Erythroblast (primary cell): Measurements from ENCODE around the gene CBX5.

Source experiments
- GATA1 ChIP-seq: IDR thresholded peaks from 2 replicates; pipeline ENCODE4 v1.6.1; 2011; ENCODE audit warnings: low read depth, mild to moderate bottlenecking, control low read depth, low read length, moderate library complexity
- POLR2A ChIP-seq: IDR thresholded peaks from 2 replicates; pipeline ENCODE4 v1.6.1; 2011; ENCODE audit warnings: mild to moderate bottlenecking, low read length

GRCh38 chr12:54206791-54207190 lies 73.1 kb downstream of the CBX5 start:
- TF ChIP-seq POLR2A (no peak), GATA1 (no peak)
